ENCODE results near the gene FAM43A. TPM values are rescaled to one million over a fixed set of nuclear protein-coding genes. Genes with fewer than 3 reads are reported as not detected.

FAM43A gene
- total RNA-seq, 1 donor from 2014 or later, result 27.2 TPM

- H3K4me3 Mint-ChIP-seq, result no peak overlapping the region
- DNase-seq, result no peak
- intact Hi-C loops (cut with micrococcal nuclease), result no loop called here
- no peaks in the 10 kb centered on the region for H3K36me3 Mint-ChIP-seq (ENCODE audit: low read depth)
- no peak for TF ChIP-seq CTCF (IDR thresholded peaks at IDR 0.05)
- no peak for ATAC-seq (ENCODE audit: low read depth)
- POLR2A ChIA-PET, result no interaction called here
- H3K27ac Mint-ChIP-seq, result no peak overlapping the region
- peaks cover 4% of the 10 kb centered on the region for H3K9me3 Mint-ChIP-seq
- no peaks in the 10 kb centered on the region for H3K4me1 Mint-ChIP-seq
- H3K27me3 Mint-ChIP-seq, result no peaks in the 10 kb centered on the region
- CTCF ChIA-PET, result no interaction called here
Measured at GRCh38 chr3:194711286-194711685, 25.6 kb downstream of the FAM43A start.

GRCh38 chr3:194711913-194712312 lies 26.2 kb downstream of the FAM43A start:
- ChIA-PET POLR2A (no interaction called here), CTCF (interaction anchor here (1.1 kb wide), 1 partner anchor 29 kb away, joined by 3 read pairs; no protein-coding TSS in a partner anchor)
- intact Hi-C loops (cut with micrococcal nuclease), result no loop called here
- Mint-ChIP-seq H3K4me3 (no peak overlapping the region), H3K27ac (no peak overlapping the region), H3K36me3 (ENCODE audit: low read depth) (no peaks in the 10 kb centered on the region), H3K9me3 (peaks cover 4% of the 10 kb centered on the region), H3K27me3 (no peaks in the 10 kb centered on the region), H3K4me1 (no peaks in the 10 kb centered on the region)
- ATAC-seq (ENCODE audit: low read depth) (no peak), DNase-seq (no peak)
- no peak for TF ChIP-seq CTCF (IDR thresholded peaks at IDR 0.05)

- ChIA-PET CTCF (no interaction called here), POLR2A (no interaction called here)
- no peaks in the 10 kb centered on the region for H3K9me3 Mint-ChIP-seq
- no peak for TF ChIP-seq CTCF (IDR thresholded peaks at IDR 0.05)
- H3K4me1 Mint-ChIP-seq, result no peaks in the 10 kb centered on the region
- no peak overlapping the region for H3K4me3 Mint-ChIP-seq
- DNase-seq (no peak), ATAC-seq (ENCODE audit: low read depth) (no peak)
- H3K27ac Mint-ChIP-seq, result no peak overlapping the region
- no peaks in the 10 kb centered on the region for H3K36me3 Mint-ChIP-seq (ENCODE audit: low read depth)
- intact Hi-C loops (cut with micrococcal nuclease), result no loop called here
- no peaks in the 10 kb centered on the region for H3K27me3 Mint-ChIP-seq
Measured at GRCh38 chr3:194713299-194714136, 27.8 kb downstream of the FAM43A start.

- no peak for DNase-seq
Measured at GRCh38 chr3:194714137-194714455, 28.4 kb downstream of the FAM43A start.

GRCh38 chr3:194714564-194714963 lies 28.9 kb downstream of the FAM43A start:
- intact Hi-C loops (cut with micrococcal nuclease), result no loop called here
- POLR2A ChIA-PET, result no interaction called here
- no peak for TF ChIP-seq CTCF (IDR thresholded peaks at IDR 0.05)
- no peaks in the 10 kb centered on the region for H3K27me3 Mint-ChIP-seq
- no peaks in the 10 kb centered on the region for H3K9me3 Mint-ChIP-seq
- H3K4me3 Mint-ChIP-seq, result no peak overlapping the region
- CTCF ChIA-PET, result interaction anchor here (1.4 kb wide), 1 partner anchor 32 kb away, joined by 3 read pairs; no protein-coding TSS in a partner anchor
- no peak overlapping the region for H3K27ac Mint-ChIP-seq
- no peak for ATAC-seq (ENCODE audit: low read depth)
- H3K4me1 Mint-ChIP-seq, result no peaks in the 10 kb centered on the region
- no peak for DNase-seq
- H3K36me3 Mint-ChIP-seq (ENCODE audit: low read depth), result no peaks in the 10 kb centered on the region

More at GRCh38 chr3:194714137-194714455, 28.4 kb downstream of the FAM43A start:
- CTCF ChIA-PET, result no interaction called here
- no peaks in the 10 kb centered on the region for H3K9me3 Mint-ChIP-seq
- POLR2A ChIA-PET, result no interaction called here
- no peaks in the 10 kb centered on the region for H3K27me3 Mint-ChIP-seq
- no peaks in the 10 kb centered on the region for H3K36me3 Mint-ChIP-seq (ENCODE audit: low read depth)
- no peak overlapping the region for H3K27ac Mint-ChIP-seq
- no peak overlapping the region for H3K4me3 Mint-ChIP-seq
- ATAC-seq (ENCODE audit: low read depth), result no peak
- intact Hi-C loops (cut with micrococcal nuclease), result no loop called here
- no peak for TF ChIP-seq CTCF (IDR thresholded peaks at IDR 0.05)
- no peaks in the 10 kb centered on the region for H3K4me1 Mint-ChIP-seq
